HepG2 (cell line): Measurements from ENCODE around the gene GRAMD4. TPM values are rescaled to one million over a fixed set of nuclear protein-coding genes. Genes with fewer than 3 reads are reported as not detected.

Experiments
- HDAC1 ChIP-seq: sonication (generic); formaldehyde crosslinking; IDR thresholded peaks from 2 replicates; pipeline ENCODE4 v1.5.1; 2020; ENCODE audit warnings: mild to moderate bottlenecking, missing genetic modification reagents
- JUN ChIP-seq: sonication (generic); formaldehyde crosslinking; IDR thresholded peaks from 2 replicates; pipeline ENCODE4 v1.4.0; 2020; ENCODE audit warnings: mild to moderate bottlenecking, missing genetic modification reagents
- LBX2 ChIP-seq: sonication (generic); formaldehyde crosslinking; IDR thresholded peaks from 2 replicates; pipeline ENCODE4 v1.5.0; 2020; ENCODE audit warnings: missing genetic modification reagents, mild to moderate bottlenecking, borderline replicate concordance
- POLR2AphosphoS5 ChIP-seq: IDR thresholded peaks from 2 replicates; pipeline ENCODE4 v1.6.1; 2012; ENCODE audit warnings: low read depth, low read length
- SAP130 ChIP-seq: IDR thresholded peaks from 2 replicates; pipeline ENCODE4 v1.6.1; 2016; ENCODE audit warnings: low read depth
- SOX6 ChIP-seq, 2 experiments: fragments of 450-650 bp in 1 of 2; sonication (generic) in 1 of 2; formaldehyde crosslinking in 1 of 2; IDR thresholded peaks; 2 replicates each; pipeline versions ENCODE4 v1.4.0 to v1.6.1; 2017 to 2020; ENCODE audit warnings: antibody characterized with exemption in 1 of 2, mild to moderate bottlenecking in 1 of 2, missing genetic modification reagents in 1 of 2
- TOPORS ChIP-seq: sonication (generic); formaldehyde crosslinking; IDR thresholded peaks from 2 replicates; pipeline ENCODE4 v1.8.0; 2023; ENCODE audit warnings: mild to moderate bottlenecking, missing genetic modification reagents
- TRIM24 ChIP-seq: sonication (generic); formaldehyde crosslinking; IDR thresholded peaks from 2 replicates; pipeline ENCODE4 v1.8.0; 2022; ENCODE audit warnings: mild to moderate bottlenecking, missing genetic modification reagents
- ZBTB3 ChIP-seq: sonication (generic); formaldehyde crosslinking; IDR thresholded peaks from 2 replicates; pipeline ENCODE4 v1.4.0; 2020; ENCODE audit warnings: low read depth, mild to moderate bottlenecking, moderate library complexity, missing genetic modification reagents, borderline replicate concordance
- ZNF512B ChIP-seq: sonication (generic); formaldehyde crosslinking; IDR thresholded peaks from 2 replicates; pipeline ENCODE4 v1.5.1; 2020; ENCODE audit warnings: missing genetic modification reagents, mild to moderate bottlenecking, borderline replicate concordance
- ZSCAN20 ChIP-seq: sonication (generic); formaldehyde crosslinking; IDR thresholded peaks from 2 replicates; pipeline ENCODE4 v1.4.0; 2020; ENCODE audit warnings: missing genetic modification reagents, mild to moderate bottlenecking, borderline replicate concordance
- polyA plus RNA-seq, 8 experiments: library from polyadenylated mRNA; depleted of rRNA in 3 of 8; stranded (reverse) in 7 of 8; unstranded in 1 of 8; fragments of >200 nt; fragmentation: Illumina TruSeq in 4 of 8; extraction: Trizol in 4 of 8; gene quantifications; 2 replicates each; pipeline versions ENCODE4 v1.2.1 to v1.2.3, GENCODE V29; 2011 to 2016; ENCODE audit warnings: low read depth in 4 of 8, missing spikeins in 1 of 8, mixed read lengths in 1 of 8; ENCODE audit not compliant: insufficient read depth in 1 of 8
- total RNA-seq, 5 experiments: library from RNA; depleted of rRNA; stranded (reverse); fragments of >200 nt; fragmentation: Illumina TruSeq; extraction: Trizol; gene quantifications; 2 replicates each; pipeline ENCODE4 v1.2.3, GENCODE V29; 2016; ENCODE audit warnings: low read depth in 1 of 5
- TF ChIP-seq, protein P1 (sequence below): IDR thresholded peaks from 2 replicates; pipeline ENCODE4 v1.6.1; 2016; ENCODE audit warnings: mild to moderate bottlenecking, missing biosample characterization, missing genetic modification reagents
- TF ChIP-seq, protein P2 (sequence below): sonication (generic); formaldehyde crosslinking; IDR thresholded peaks from 2 replicates; pipeline ENCODE4 v1.4.0; 2020; ENCODE audit warnings: mild to moderate bottlenecking, missing genetic modification reagents
- TF ChIP-seq, protein P3 (sequence below): sonication (generic); formaldehyde crosslinking; IDR thresholded peaks from 2 replicates; pipeline ENCODE4 v1.4.0; 2020; ENCODE audit warnings: mild to moderate bottlenecking, missing genetic modification reagents
- TF ChIP-seq, protein P4 (sequence below): sonication (generic); formaldehyde crosslinking; IDR thresholded peaks from 2 replicates; pipeline ENCODE4 v1.5.0; 2020; ENCODE audit warnings: mild to moderate bottlenecking, missing genetic modification reagents

The GRAMD4 gene
- total and polyA plus RNA-seq, 2 of the 13 experiments (the other 11 are each of a cell fraction or from before 2014, with no cell fraction given) = 15.2 to 15.7 TPM

GRCh38 chr22:46578824-46579561, 41.2 kb upstream of the GRAMD4 start (continued):
- TF ChIP-seq, protein P1, sequence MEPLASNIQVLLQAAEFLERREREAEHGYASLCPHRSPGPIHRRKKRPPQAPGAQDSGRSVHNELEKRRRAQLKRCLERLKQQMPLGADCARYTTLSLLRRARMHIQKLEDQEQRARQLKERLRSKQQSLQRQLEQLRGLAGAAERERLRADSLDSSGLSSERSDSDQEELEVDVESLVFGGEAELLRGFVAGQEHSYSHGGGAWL = no peak
- no peak for TF ChIP-seq TRIM24 (CRISPR knock-in tag)
- no peak for TF ChIP-seq ZNF512B (CRISPR knock-in tag)
- TF ChIP-seq SAP130 (CRISPR knock-in tag) = peak; percentile 68
- TF ChIP-seq, protein P2, sequence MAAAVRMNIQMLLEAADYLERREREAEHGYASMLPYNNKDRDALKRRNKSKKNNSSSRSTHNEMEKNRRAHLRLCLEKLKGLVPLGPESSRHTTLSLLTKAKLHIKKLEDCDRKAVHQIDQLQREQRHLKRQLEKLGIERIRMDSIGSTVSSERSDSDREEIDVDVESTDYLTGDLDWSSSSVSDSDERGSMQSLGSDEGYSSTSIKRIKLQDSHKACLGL (CRISPR knock-in tag) = no peak
- TF ChIP-seq SOX6 (IDR thresholded peaks at IDR 0.05) = no peak
- TF ChIP-seq SOX6 (CRISPR knock-in tag; IDR thresholded peaks at IDR 0.05) = no peak
- no peak for TF ChIP-seq JUN (CRISPR knock-in tag)
- no peak for TF ChIP-seq TOPORS
- no peak for TF ChIP-seq ZBTB3 (CRISPR knock-in tag)
- TF ChIP-seq, protein P3, sequence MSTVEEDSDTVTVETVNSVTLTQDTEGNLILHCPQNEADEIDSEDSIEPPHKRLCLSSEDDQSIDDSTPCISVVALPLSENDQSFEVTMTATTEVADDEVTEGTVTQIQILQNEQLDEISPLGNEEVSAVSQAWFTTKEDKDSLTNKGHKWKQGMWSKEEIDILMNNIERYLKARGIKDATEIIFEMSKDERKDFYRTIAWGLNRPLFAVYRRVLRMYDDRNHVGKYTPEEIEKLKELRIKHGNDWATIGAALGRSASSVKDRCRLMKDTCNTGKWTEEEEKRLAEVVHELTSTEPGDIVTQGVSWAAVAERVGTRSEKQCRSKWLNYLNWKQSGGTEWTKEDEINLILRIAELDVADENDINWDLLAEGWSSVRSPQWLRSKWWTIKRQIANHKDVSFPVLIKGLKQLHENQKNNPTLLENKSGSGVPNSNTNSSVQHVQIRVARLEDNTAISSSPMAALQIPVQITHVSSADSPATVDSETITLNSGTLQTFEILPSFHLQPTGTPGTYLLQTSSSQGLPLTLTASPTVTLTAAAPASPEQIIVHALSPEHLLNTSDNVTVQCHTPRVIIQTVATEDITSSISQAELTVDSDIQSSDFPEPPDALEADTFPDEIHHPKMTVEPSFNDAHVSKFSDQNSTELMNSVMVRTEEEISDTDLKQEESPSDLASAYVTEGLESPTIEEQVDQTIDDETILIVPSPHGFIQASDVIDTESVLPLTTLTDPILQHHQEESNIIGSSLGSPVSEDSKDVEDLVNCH (CRISPR knock-in tag) = no peak
- no peak for TF ChIP-seq ZSCAN20 (CRISPR knock-in tag)
- 0 out of 2 replicates have a peak, but pooled peaks have one; percentile 38 for TF ChIP-seq HDAC1 (CRISPR knock-in tag)
- TF ChIP-seq, protein P4, sequence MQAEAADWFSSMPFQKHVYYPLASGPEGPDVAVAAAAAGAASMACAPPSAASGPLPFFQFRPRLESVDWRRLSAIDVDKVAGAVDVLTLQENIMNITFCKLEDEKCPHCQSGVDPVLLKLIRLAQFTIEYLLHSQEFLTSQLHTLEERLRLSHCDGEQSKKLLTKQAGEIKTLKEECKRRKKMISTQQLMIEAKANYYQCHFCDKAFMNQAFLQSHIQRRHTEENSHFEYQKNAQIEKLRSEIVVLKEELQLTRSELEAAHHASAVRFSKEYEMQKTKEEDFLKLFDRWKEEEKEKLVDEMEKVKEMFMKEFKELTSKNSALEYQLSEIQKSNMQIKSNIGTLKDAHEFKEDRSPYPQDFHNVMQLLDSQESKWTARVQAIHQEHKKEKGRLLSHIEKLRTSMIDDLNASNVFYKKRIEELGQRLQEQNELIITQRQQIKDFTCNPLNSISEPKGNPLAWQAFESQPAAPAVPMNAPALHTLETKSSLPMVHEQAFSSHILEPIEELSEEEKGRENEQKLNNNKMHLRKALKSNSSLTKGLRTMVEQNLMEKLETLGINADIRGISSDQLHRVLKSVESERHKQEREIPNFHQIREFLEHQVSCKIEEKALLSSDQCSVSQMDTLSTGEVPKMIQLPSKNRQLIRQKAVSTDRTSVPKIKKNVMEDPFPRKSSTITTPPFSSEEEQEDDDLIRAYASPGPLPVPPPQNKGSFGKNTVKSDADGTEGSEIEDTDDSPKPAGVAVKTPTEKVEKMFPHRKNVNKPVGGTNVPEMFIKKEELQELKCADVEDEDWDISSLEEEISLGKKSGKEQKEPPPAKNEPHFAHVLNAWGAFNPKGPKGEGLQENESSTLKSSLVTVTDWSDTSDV = no peak
- 0 out of 2 replicates have a peak, but pooled peaks have one; percentile 43 for TF ChIP-seq LBX2 (CRISPR knock-in tag)
- TF ChIP-seq POLR2AphosphoS5 = peak; percentile 37; the same call in 1 of the 2 replicates
